Activated T-cell treated with anti-CD3 and anti-CD28 coated beads, Interleukin-2, amount 50 U/mL, for 24 hours (primary cell): ENCODE results near the gene ABLIM1.

Experiments
- DNase-seq: peaks from one replicate; pipeline ENCODE4 v3.0.0-alpha.2; 2020
- H3K27ac Mint-ChIP-seq: 2 replicates; pipeline ENCODE4 v1.8.0; 2020; ENCODE audit warnings: mild to moderate bottlenecking, mixed read lengths
- H3K27me3 Mint-ChIP-seq: 2 replicates; pipeline ENCODE4 v1.8.0; 2020; ENCODE audit warnings: mixed read lengths
- H3K36me3 Mint-ChIP-seq: 2 replicates; pipeline ENCODE4 v1.8.0; 2020; ENCODE audit warnings: low read depth, mixed read lengths
- H3K4me1 Mint-ChIP-seq: 2 replicates; pipeline ENCODE4 v1.8.0; 2020; ENCODE audit warnings: low read depth, mixed read lengths
- H3K4me3 Mint-ChIP-seq: 2 replicates; pipeline ENCODE4 v1.8.0; 2020; ENCODE audit warnings: mild to moderate bottlenecking, moderate library complexity, mixed read lengths
- H3K9me3 Mint-ChIP-seq: 2 replicates; pipeline ENCODE4 v1.8.0; 2020; ENCODE audit warnings: mixed read lengths

The ABLIM1 gene

GRCh38 chr10:114629083-114629823, 28.8 kb downstream of the ABLIM1 start:
- no peak overlapping the region for H3K27ac Mint-ChIP-seq
- peaks cover 23% of the 10 kb centered on the region for H3K4me1 Mint-ChIP-seq
- no peak overlapping the region for H3K4me3 Mint-ChIP-seq
- peaks cover 5% of the 10 kb centered on the region for H3K9me3 Mint-ChIP-seq
- DNase-seq, result no peak
- H3K36me3 Mint-ChIP-seq, result no peaks in the 10 kb centered on the region
- H3K27me3 Mint-ChIP-seq, result peaks cover 54% of the 10 kb centered on the region

- H3K4me1 Mint-ChIP-seq, result peaks cover 18% of the 10 kb centered on the region
Observed at GRCh38 chr10:114628106-114628505, 30.0 kb downstream of the ABLIM1 start.

GRCh38 chr10:114626841-114627240, 31.2 kb downstream of the ABLIM1 start:
- no peak overlapping the region for H3K27ac Mint-ChIP-seq
- H3K27me3 Mint-ChIP-seq, result peaks cover 34% of the 10 kb centered on the region
- H3K9me3 Mint-ChIP-seq, result peaks cover 10% of the 10 kb centered on the region
- DNase-seq, result no peak
- H3K4me1 Mint-ChIP-seq, result peaks cover 9% of the 10 kb centered on the region
- H3K4me3 Mint-ChIP-seq, result no peak overlapping the region
- H3K36me3 Mint-ChIP-seq, result no peaks in the 10 kb centered on the region

More at GRCh38 chr10:114628106-114628505, 30.0 kb downstream of the ABLIM1 start:
- H3K9me3 Mint-ChIP-seq, result peaks cover 10% of the 10 kb centered on the region
- H3K36me3 Mint-ChIP-seq, result no peaks in the 10 kb centered on the region
- H3K27ac Mint-ChIP-seq, result no peak overlapping the region
- no peak for DNase-seq
- H3K27me3 Mint-ChIP-seq, result peaks cover 46% of the 10 kb centered on the region
- H3K4me3 Mint-ChIP-seq, result no peak overlapping the region

- Mint-ChIP-seq H3K36me3 (no peaks in the 10 kb centered on the region), H3K4me3 (no peak overlapping the region), H3K4me1 (no peaks in the 10 kb centered on the region), H3K27me3 (peaks cover 20% of the 10 kb centered on the region), H3K27ac (no peak overlapping the region), H3K9me3 (peaks cover 13% of the 10 kb centered on the region)
- no peak for DNase-seq
Observed at GRCh38 chr10:114624951-114625780, 32.9 kb downstream of the ABLIM1 start.

GRCh38 chr10:114624422-114624821, 33.7 kb downstream of the ABLIM1 start:
- Mint-ChIP-seq H3K9me3 (peaks cover 13% of the 10 kb centered on the region), H3K27me3 (peaks cover 12% of the 10 kb centered on the region), H3K27ac (no peak overlapping the region), H3K4me1 (no peaks in the 10 kb centered on the region), H3K4me3 (no peak overlapping the region), H3K36me3 (no peaks in the 10 kb centered on the region)
- no peak for DNase-seq

GRCh38 chr10:114623661-114624294, 34.3 kb downstream of the ABLIM1 start:
- Mint-ChIP-seq H3K27ac (no peak overlapping the region), H3K27me3 (peaks cover 7% of the 10 kb centered on the region), H3K36me3 (no peaks in the 10 kb centered on the region), H3K9me3 (peaks cover 13% of the 10 kb centered on the region), H3K4me3 (no peak overlapping the region), H3K4me1 (no peaks in the 10 kb centered on the region)
- DNase-seq, result no peak

GRCh38 chr10:114623155-114623554, 34.9 kb downstream of the ABLIM1 start:
- Mint-ChIP-seq H3K36me3 (no peaks in the 10 kb centered on the region), H3K27me3 (peaks cover 7% of the 10 kb centered on the region), H3K27ac (no peak overlapping the region), H3K4me1 (no peaks in the 10 kb centered on the region), H3K4me3 (no peak overlapping the region), H3K9me3 (peaks cover 13% of the 10 kb centered on the region)
- DNase-seq, result no peak

GRCh38 chr10:114618722-114619121, 39.4 kb downstream of the ABLIM1 start:
- Mint-ChIP-seq H3K4me1 (peaks cover 8% of the 10 kb centered on the region), H3K4me3 (no peak overlapping the region), H3K9me3 (peaks cover 3% of the 10 kb centered on the region), H3K27ac (no peak overlapping the region), H3K27me3 (peaks cover 2% of the 10 kb centered on the region), H3K36me3 (no peaks in the 10 kb centered on the region)
- DNase-seq, result no peak

- peaks cover 2% of the 10 kb centered on the region for H3K27me3 Mint-ChIP-seq
- peaks cover 8% of the 10 kb centered on the region for H3K4me1 Mint-ChIP-seq
- no peak overlapping the region for H3K4me3 Mint-ChIP-seq
- peaks cover 1% of the 10 kb centered on the region for H3K9me3 Mint-ChIP-seq
- DNase-seq, result no peak
- no peaks in the 10 kb centered on the region for H3K36me3 Mint-ChIP-seq
- no peak overlapping the region for H3K27ac Mint-ChIP-seq
Observed at GRCh38 chr10:114616516-114616915, 41.6 kb downstream of the ABLIM1 start.

- Mint-ChIP-seq H3K36me3 (no peaks in the 10 kb centered on the region), H3K4me1 (peaks cover 8% of the 10 kb centered on the region), H3K27ac (no peak overlapping the region), H3K4me3 (no peak overlapping the region), H3K9me3 (no peaks in the 10 kb centered on the region), H3K27me3 (peaks cover 2% of the 10 kb centered on the region)
- no peak for DNase-seq
Observed at GRCh38 chr10:114616103-114616502, 42.0 kb downstream of the ABLIM1 start.

- peaks cover 8% of the 10 kb centered on the region for H3K4me1 Mint-ChIP-seq
- H3K4me3 Mint-ChIP-seq, result no peak overlapping the region
- no peaks in the 10 kb centered on the region for H3K27me3 Mint-ChIP-seq
- no peaks in the 10 kb centered on the region for H3K36me3 Mint-ChIP-seq
- H3K27ac Mint-ChIP-seq, result no peak overlapping the region
- DNase-seq, result no peak
- no peaks in the 10 kb centered on the region for H3K9me3 Mint-ChIP-seq
Observed at GRCh38 chr10:114615600-114616007, 42.5 kb downstream of the ABLIM1 start.

- no peak for DNase-seq
- H3K4me3 Mint-ChIP-seq, result no peak overlapping the region
Observed at GRCh38 chr10:114613237-114613979, 44.7 kb downstream of the ABLIM1 start.

GRCh38 chr10:114611617-114612016, 46.5 kb downstream of the ABLIM1 start:
- no peak for DNase-seq
- H3K27ac Mint-ChIP-seq, result no peak overlapping the region
- H3K4me1 Mint-ChIP-seq, result peaks cover 8% of the 10 kb centered on the region
- no peak overlapping the region for H3K4me3 Mint-ChIP-seq
- H3K27me3 Mint-ChIP-seq, result no peaks in the 10 kb centered on the region
- no peaks in the 10 kb centered on the region for H3K9me3 Mint-ChIP-seq
- H3K36me3 Mint-ChIP-seq, result no peaks in the 10 kb centered on the region

More at GRCh38 chr10:114613237-114613979, 44.7 kb downstream of the ABLIM1 start:
- Mint-ChIP-seq H3K27me3 (no peaks in the 10 kb centered on the region), H3K4me1 (peaks cover 8% of the 10 kb centered on the region), H3K27ac (no peak overlapping the region), H3K9me3 (no peaks in the 10 kb centered on the region), H3K36me3 (no peaks in the 10 kb centered on the region)
